Activated T-helper 1 cell treated with Interleukin-2 at 50 U/mL for 16 hours (primary cell): Measurements from ENCODE around the gene RBM39.
"Not testable (repeated sequence)": the region's sequence is repeated elsewhere in the genome, so short reads cannot be mapped to it uniquely, and the experiment has no call there.

ENCODE experiments used
- DNase-seq: peaks from one replicate; pipeline ENCODE4 v3.0.0-alpha.2; 2020; ENCODE audit warnings: low read depth

Gene RBM39

GRCh38 chr20:35706591-35707529 lies 35.2 kb downstream of the RBM39 start:
- not testable (repeated sequence) for DNase-seq

GRCh38 chr20:35705894-35706293 lies 36.2 kb downstream of the RBM39 start:
- DNase-seq = not testable (repeated sequence)

DNA sequence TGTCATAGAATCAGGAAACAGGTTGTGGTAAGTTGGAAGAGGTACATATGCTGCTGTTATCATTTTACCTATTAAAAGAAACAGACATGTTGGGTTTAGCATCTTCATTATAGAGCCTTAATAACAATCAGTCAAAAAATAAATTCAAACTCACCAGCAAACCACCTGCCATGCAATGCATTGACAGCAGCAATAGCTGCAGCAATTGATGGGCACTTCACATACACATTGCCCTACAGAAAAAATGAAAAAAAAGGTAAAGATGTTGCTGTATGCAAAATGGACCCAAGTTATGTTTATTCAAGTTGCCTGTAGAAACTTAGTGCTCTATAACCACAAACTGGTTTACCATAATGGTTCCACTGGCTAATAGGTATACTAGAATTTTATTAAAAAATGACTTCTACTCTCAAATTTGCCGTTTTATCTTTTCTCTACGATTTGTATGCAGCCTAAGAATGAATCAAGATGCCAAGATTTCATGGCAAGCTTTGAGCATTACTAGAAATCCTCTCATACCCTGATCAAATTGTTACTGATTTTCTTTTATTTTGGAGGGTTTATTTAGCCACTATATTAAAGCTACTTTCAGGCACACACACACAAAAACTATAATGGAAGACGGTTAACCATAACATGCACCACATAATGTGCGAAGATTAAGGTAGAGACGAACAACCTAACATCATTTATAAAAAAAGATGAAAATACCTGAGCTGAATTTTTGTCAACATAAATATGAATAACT lies 37.4 kb downstream of the RBM39 start:
- no peak for DNase-seq

DNA sequence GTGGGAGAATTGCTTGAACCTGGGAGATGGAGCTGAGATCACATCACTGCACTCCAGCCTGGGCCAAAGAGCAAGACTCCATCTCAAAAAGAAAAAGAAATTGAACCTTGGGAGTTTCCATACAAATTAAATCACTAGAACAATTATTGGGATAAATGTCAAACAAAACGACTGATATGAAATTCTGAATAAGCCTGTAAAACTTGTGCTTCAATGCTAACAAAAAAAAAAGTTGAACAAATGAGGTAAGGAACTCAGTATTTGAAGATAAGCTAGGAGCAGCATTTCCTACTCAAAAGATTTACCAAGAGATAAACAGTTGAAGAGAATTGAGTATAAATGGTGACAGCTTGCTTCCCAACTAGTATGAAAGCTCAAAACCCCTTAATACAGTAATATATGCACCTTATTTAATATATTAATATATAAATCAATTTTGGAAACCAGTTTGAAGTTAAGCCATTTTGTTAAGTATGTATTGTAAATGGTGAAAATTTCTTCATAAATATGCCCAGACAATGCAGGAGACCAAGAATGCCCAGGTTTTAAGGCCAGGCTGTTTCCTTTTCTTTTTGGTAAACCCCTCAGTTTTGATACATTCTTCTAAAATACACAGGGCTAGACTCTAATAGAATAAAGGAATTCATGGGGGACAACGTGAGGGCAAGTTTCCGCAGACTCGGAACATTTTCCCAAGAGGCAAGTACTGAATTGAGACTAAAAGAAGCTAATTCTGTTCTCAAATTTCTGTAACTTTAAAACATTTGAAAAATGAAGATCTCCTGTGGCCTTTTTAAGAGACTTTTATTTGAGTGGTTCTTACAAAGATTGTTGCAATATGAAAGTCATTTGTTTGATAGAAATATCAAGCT lies 39.0 kb downstream of the RBM39 start:
- DNase-seq = no peak

GRCh38 chr20:35702051-35702823 lies 39.8 kb downstream of the RBM39 start:
- no peak for DNase-seq

DNA sequence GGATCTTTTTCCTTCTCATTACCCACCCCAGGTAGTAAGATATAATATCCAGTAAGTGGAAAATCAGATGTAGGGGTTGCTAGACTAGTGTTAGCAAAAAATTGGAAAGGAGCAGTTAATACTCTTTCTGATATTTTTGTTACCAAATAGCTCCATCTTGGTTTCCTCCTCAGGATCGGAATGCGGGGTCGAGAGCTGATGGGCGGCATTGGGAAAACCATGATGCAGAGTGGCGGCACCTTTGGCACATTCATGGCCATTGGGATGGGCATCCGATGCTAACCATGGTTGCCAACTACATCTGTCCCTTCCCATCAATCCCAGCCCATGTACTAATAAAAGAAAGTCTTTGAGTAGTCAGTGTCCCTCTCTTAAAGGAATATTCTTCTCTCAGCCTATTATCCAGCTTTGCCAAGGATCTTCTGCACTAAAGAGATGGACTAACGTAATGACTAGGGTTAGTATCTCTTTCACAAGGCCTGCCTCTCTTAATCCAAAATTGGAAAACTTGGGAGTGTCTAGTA lies 41.4 kb downstream of the RBM39 start:
- DNase-seq = no peak

DNA sequence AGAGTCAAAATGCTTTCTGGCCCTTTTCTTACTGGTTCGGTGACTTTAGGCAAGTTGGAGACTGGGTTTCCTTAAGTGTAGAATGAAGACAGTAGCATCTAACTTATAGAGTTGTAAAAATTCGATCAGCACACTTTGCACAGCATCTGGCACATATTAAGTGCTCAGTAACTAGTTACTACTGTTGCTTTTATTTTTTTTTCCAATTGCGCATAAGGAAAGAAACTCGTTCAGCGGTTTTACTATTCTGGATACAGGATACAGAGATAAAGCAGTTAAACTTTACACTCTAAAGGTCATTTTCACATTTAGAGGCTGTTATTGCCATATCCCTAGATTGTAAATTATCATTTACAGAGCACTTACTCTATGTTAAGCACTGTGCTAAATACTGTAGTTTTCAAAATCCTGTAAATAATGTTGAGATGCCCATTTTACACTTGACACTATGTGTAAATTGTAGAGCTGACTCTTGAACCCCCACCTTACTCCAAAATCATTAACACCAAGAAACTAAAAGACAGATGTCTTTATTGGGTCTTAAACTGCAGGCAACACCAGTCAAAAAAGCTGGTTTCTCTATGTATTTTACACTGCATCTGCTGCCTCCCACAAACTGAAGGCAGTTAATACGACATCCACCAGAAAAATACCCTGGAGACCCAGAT lies 42.0 kb downstream of the RBM39 start:
- no peak for DNase-seq

DNA sequence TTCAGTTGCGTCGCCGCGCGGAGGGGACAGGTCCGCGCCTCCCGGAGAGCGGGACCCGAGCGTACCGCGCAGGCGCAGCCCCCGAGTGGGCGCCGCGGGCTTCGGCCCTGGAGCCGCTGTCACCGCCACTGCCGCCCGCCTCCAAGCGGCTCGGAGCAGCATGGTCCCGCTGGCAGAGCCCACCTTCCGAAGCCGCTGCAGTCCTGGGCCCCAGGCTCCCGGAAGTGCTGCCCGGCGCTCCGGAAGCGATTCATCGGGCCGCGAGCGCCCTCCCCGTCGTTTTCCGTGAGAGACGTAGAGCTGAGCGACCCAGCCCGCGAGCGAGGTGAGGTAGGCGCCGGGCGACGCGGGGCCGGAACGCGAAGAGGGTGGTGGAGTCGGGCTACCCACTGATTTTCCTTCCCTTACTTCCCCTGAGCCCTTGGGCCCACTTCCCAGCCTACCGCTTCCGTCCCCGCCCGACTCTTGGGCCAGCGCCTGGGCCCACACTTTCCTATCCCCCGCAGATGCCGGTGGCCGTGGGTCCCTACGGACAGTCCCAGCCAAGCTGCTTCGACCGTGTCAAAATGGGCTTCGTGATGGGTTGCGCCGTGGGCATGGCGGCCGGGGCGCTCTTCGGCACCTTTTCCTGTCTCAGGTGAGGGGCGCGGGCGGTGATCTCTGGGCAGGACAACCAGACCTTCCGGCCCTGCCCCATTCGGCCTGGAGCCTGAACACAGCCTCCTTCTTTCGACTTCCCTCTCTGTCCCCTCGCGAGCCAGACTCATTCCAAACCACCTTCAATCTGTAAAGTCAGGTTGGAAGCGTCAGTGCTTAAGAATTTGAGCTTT lies 42.7 kb downstream of the RBM39 start, which contains the start of the genes NFS1 and ROMO1:
TSS of gene NFS1 (minus strand) at position 226 of the 830 bp plus-strand sequence. CDS start at position 162, 64 bp downstream.
TSS of gene ROMO1 (plus strand) at position 279 of the 830 bp plus-strand sequence. CDS start at position 507, 228 bp downstream.
- DNase-seq = peak; percentile 78

- DNase-seq = no peak
These were observed 43.5 kb downstream of the RBM39 start for GRCh38 chr20:35698298-35699126.

GRCh38 chr20:35697696-35698297 lies 44.3 kb downstream of the RBM39 start:
- no peak for DNase-seq

DNA sequence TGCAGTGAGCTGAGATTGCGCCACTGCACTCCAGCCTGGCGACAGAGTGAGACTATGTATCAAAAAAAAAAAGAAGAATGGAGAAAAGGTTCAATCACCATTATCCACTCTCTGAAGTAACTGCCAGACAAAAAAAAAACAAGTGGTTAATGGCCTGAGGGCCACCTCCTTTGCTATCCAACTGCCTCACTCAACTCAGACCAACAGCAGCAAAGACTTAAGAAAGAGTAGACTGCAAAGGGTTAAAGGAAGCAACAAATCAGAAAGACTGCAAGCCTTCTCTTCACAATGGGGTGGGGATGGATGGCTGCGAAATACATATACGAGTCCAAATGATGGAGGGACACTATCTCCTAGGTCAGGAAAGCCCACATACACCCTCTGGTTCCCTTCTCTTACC lies 46.1 kb downstream of the RBM39 start:
- DNase-seq = no peak

DNA sequence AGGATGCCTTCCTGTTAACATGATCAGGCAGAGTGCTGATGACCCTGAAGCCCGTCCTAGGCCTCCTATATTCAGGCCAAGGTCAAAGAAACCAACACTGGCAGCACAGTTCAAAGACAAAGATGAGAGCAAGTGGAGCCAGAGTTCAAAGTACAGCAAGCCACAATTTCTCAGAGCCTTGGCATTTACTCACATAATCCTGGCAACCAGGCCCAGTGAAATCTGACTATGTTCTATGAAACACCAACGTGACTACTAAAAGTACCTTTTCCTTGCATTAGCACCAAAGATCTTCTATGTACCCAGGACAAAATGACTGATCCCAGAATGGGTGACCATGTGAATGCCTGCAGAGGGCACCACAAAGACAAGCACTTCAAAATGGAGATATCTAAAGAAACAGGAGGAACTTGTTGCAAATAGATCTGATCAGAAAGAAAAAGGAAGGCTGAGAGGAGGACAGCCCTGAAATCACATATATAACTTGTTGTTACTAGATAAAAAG lies 46.8 kb downstream of the RBM39 start:
- DNase-seq = no peak

DNA sequence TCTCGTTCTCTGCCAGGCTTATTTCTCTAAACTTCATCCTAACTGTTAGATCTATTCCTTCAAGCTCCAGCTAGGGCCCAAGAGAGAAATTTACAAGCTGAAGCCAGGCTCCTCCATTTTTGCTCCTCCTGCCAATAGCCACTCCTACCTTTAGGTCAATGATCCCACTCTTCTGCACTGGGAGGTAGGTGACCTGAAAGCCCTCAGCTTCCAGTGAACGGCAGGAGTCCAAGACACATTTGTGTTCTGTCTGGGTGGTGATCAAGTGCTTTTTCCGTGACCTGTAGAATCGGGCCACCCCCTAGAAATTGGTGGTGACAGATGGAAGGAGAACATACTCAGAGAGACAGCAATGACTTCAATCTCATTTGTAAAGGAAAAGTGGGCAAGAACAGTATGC lies 51.8 kb downstream of the RBM39 start:
- DNase-seq = no peak

- not testable (repeated sequence) for DNase-seq
These were observed 55.2 kb downstream of the RBM39 start for GRCh38 chr20:35686872-35687271.

- DNase-seq = not testable (repeated sequence)
These were observed 56.7 kb downstream of the RBM39 start for GRCh38 chr20:35685368-35685767.

DNA sequence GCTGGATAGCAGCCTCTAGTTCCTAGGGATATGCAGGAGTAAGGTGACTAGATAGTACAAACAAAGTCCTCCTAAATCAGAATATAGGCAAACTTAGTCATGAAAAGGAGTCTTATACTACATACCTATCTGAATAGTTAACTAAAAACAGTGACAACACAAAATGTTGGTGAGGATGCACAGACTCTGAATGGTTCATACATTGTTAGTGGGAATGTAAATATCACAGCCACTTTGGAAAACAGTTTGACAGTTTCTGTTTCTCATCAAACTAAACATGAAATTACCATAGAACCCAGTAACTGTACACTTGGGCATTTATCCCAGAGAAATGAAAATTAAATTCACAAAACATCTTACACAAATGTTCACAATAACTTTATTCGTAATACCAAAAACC lies 60.1 kb downstream of the RBM39 start:
- DNase-seq = no peak

DNA sequence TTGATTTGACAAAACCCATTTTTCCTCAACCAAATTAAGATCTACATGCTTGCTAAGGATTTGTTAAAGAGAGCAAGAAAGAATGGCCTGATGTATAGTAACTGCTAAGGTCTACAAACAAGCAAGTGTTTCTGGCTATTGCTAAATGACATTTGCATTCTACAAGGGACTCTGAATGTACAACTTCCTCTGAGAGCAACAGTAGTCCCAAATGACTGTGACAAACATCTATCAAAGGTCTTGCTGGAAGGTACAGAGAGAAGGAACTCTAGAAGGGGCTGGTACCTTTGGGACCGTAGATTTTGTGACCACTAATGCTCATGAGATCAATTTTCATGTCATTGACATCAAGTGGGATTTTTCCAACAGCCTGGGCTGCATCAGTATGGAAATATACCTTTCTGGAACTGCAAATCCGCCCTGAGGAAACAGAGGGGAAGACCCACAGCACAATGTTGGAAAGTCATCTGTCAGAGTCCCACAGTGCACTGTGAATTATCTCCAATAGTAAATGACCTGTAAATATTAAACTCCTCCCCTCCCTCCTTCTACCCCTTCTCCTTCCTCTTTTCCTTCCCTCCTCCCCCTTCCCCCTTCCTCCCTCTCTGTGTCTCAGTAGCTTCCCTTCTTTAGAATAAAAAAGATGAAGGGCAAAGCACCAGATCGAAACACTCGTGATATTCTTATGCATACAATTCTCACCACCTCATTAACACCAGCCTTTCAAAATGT lies 61.4 kb downstream of the RBM39 start:
- no peak for DNase-seq
